ENCODE data around the gene CPEB4.

GRCh38 chr5:173888473-173889131 is 453 bp downstream of the CPEB4 start:
- TF ChIP-seq CTCF (IDR thresholded peaks at IDR 0.05) (no peak), ZFX (IDR thresholded peaks at IDR 0.05; ENCODE audit: borderline replicate concordance) (no peak)
